Measurements from ENCODE around the gene ASTN2.

The ASTN2 gene

DNA sequence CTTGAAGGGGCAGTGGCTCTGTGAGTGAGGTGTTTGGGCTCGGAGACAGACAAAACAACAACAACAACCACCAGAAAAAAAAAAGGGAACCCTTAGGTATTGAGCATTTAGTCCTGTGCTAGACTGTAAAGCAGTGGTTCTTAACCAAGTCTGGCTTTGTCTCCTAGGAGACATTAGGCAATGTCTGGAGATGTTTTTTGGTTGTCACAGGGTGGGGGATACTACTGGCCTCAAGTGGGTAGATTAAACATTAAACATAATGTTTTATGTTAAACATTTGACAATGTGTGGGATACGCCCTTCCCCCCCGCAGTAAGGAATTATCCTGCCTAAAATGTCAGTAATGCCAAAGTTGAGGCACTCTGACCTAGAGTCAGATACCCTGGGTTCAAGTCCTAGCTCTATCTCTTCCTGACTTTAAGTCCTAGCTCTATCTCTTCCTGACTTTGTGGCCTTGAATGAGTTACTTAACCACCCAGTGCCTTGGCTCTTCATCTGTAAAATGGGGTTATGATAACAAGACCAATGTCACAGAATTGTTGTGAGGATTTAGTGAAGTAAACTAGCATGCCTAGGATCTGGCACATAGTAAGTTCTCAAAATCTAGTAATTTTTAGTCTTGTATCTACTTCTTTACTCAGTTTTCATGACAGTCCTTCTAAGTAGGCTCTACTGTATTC is 725.9 kb downstream of the ASTN2 start:
- DNase-seq = no peak

DNA sequence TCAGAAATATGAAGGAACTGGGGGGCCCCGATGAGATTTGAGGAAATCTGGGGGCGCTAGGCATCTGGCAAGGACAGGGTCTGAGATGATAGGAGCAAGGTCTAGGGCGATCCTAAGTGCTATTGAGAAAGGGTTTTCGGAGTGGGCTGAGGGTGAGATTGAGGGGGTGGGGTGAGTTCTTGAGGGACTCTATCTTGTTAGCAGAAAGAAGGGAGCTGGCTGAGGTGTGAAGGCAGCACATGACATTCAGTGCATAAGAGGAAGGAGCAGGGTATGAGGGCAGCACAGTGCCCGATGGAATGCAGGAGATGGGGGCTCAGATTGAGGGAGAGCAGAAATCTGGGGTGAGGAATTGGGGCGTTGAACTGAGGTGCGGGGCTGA is 727.1 kb downstream of the ASTN2 start:
- DNase-seq = no peak

DNA sequence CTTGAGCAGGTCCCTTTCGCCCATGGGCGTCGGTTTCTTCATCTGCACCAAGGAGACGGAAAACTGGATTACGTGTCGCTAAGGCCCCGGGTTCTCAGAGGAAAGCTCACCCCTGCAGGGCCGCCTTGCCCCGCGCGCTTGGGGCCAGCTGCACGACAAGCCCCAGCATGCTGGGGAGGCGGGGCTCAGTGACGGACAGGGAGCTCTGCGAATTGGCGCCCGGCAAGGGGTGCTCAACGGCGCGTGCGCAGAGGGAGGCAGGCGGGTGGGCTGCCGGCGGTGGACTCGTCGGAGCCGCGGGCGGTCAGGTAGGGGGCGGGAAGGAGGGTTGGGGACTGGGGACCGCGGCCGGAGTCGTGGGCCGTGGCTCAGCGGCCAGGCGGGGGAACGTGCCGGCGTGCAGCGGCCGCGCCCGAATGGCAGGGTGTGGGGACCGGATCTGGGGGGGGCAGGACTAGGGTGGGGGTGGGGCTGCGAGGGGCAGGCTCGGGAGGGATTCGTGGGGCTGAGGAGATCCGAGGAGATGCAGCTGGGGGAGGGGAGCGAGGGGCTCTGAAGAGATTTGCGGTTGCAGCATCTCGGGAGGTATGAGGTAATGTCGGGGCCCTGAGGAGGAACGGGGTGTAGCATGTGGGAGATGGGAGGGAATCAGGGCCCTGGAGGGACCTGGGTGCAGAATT is 727.6 kb downstream of the ASTN2 start, which contains the start of gene TRIM32:
Gene TRIM32 (plus strand): TSS at position 232 of the 680 bp plus-strand sequence. CDS start 10,438 bp downstream, outside the sequence.
- DNase-seq = peak; percentile 93

DNA sequence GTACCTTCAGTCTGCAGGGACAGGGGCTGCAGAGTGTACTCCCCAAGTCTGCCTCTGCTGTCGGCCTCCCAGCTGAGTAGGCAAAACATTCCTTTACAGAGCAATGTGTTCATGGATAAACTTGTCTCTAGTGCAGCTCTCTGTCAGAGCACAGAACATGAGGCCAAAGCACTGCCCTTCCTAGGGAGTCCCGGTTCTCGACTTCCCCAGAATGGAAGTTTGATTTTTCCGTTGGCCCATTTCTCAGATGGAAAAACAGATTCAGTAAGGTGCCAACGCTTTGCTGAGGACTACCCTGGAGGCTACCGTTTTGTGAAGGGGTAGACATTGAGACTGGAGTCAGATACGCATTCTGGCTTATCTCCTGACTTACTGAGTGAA is 728.2 kb downstream of the ASTN2 start:
- DNase-seq = no peak

DNA sequence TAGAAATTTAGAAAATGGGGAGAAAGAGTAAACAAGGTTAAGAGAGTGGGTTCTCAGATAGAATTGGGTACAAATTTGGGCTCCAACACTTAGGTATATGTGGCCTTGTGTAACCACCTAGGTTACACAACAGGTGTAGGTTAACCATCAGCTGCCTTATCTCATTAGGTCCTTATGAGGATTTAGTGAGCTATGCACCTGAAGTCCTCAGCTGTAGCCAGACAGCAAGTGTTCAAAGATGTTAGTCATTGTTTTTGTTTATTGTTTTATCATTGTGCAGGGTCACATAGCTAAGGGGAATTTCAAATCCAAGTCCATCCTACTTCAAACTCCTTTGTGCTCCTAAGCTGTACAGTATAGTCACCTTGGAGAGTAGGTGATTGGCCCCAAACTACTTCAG is 728.7 kb downstream of the ASTN2 start:
- DNase-seq = no peak

DNA sequence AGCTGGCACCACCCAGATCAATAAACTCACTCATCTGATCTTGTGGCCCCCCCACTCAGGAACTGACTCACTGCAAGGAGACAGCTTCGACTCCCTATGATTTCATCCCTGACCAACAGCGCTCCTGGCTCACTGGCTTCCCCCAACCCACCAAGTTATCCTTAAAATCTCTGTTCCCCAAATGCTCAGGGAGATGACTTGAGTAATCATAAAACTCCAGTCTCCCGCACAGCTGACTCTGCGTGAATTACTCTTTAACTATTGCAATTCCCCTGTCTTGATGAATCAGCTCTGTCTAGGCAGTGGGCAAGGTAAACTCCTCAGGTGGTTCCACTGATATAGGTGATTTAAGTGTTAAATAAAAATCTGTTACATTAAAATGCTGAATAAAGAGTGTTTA is 729.7 kb downstream of the ASTN2 start:
- no peak for DNase-seq

DNA sequence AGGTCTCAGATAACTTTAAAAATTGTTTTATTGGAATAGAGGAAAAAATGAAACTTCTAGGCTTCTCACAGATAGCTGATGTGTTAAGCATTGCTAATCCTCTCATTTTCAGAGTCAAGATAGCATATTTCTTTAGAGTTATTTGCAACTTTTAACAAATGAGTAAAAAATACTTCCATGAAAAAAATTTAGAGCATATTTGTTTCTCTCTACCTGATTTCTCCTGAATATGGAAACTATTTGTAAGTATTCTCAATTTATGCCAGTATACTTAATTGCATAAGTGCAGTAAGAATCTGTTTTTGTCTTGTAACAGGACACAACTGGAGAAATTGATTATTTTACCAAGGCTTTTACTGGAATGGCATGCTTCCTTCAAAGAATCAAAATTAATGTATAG is 731.3 kb downstream of the ASTN2 start:
- DNase-seq = no peak

DNA sequence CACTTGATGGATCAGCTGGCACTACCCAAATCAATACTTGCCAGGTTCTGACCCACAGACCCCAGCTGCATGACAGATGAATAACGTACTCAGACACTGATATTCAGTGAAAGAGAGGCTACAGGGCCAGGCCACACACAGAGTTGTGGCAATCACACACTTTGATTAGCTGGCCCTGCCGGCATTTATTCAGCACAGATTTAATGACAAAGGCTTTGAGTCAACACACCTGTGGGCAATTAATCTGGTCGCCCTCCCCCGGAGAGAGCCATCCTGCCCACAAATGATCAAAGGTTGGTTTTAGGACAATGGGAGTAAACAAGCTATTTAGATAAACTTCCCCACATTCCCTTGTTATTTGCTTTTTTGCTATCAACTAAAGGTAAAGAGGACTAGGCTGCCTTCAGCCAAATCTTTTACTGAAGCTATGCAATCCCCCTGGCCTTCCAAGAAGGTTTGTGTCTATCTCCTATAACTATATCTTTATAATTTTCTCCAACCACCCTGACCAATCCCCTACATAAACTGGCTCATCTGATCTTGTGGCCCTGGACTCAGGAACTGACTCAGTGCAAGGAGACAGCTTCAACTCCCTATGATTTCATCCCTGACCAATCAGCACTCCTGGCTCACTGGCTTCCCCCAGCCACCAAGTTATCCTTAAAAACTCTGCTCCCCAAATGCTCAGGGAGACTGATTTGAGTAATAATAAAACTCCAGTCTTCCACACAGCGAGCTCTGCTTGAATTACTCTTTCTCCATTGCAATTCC is 740.5 kb downstream of the ASTN2 start:
- no peak for DNase-seq

DNA sequence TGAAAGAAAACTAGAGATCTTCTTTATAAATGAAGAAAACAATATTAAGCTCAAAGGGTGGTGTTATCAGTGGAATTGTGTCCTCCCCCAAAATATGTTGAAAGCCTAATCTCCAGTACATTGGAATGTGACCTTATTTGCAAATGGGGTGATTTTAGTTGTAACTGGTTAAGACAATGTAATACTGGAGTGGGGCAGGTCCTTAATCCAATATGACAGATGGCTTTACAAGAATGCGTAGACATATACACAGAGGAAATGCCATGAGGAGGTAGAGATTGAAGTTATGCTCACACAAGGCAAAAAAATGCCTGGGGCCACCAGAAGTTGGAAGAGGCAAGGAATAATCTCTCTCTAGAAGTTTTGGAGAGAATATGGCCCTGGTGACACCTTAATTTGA is 741.5 kb downstream of the ASTN2 start:
- DNase-seq = no peak

DNA sequence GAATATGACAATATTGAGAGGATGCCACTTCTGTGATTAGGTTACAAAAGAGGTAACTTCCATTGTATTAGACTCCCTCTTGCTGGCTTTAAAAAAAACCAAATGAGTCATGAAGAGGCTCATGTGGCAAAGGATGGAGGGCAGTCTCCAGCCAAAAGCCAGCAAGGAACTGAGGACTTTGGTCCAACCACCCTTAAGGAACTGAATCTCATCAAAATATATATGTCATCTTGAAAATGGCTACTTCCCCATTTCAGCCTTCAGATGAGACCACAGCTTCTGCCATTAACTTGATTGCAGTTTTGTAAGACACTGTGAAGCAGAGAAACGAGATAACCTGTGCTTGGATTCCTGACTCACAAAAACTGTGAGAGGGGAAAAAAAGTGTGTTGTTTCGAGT is 743.3 kb downstream of the ASTN2 start:
- no peak for DNase-seq

DNA sequence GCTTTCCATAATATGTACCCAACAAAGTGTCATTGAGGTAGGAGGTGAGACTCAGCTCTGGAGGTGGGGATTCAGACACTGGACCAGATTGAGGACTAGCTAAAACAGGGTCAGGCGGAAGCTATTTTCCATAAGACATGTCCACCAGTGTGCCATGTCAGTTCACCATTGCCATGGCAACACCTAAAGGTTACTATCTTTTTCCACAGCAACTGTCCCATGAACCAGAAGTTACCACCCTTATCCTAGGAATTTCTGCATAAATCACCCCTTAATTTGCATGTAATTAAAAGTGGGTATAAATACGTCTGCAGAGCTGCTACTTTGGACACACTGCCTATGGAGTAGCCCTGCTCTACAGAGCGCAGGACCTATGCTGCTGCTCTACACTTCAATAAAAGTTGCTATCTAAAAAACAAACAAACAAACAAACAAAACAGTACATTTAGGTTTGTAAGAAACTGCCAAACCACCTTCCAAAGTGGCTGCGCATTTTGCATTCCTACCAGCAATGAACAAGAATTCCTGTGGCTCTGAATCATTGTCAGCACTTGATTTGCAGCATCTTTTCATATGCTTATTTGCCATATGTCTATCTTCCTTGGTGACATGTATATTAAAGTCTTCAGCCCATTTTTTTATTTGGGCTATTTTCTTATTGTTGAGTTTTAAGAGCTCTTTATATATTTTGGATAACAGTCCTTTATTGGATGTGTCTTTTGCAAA is 745.7 kb downstream of the ASTN2 start:
- no peak for DNase-seq

DNA sequence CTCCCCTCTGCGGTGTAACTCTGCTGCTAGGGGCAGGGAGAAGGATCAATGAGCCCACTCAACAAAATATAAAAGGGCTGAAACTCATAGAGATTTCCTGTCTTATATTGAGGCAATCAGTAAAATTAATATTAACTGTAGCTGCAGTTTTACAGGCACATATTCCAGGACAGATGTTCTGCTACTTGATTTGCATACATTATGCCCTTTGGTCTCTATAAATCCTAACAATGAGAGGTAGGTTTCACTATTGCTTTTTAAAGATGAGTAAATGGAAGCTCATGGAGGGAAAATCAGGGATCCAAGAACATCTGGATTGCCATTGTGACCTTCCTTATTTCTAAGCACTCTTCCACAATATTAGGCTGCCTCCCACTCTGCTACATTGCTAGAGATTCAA is 751.3 kb downstream of the ASTN2 start:
- DNase-seq = no peak

DNA sequence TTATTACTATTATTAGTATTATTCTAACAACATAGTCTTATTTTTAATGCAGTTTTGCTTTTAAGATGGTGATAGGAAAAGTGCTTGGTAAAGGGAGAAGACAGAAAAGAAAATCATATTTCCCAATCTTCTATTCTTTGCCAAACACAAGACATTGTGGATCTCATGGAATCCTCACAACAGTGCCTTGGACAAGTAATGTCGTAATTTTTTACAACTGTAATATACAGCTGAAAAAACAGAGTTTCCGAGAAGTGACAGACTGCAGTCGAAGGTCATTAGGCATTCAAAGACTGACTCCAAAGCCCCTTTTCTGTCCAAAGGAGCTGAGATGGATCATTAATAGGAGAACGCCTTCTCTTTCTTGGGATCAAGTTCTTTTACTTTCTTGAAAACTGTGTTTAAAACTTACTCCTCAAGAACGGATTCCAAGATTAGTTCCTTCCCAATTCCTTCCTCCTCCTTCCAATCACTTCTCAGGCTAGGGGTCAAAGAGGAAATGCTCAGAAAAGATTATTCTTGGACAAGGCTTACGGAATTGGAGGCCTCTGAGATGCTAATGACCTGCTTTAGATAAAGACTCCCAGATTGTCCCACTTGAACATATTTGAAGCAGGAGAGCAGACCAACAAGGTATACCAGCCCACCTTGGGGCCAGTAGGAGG is 752.1 kb downstream of the ASTN2 start:
- no peak for DNase-seq

DNA sequence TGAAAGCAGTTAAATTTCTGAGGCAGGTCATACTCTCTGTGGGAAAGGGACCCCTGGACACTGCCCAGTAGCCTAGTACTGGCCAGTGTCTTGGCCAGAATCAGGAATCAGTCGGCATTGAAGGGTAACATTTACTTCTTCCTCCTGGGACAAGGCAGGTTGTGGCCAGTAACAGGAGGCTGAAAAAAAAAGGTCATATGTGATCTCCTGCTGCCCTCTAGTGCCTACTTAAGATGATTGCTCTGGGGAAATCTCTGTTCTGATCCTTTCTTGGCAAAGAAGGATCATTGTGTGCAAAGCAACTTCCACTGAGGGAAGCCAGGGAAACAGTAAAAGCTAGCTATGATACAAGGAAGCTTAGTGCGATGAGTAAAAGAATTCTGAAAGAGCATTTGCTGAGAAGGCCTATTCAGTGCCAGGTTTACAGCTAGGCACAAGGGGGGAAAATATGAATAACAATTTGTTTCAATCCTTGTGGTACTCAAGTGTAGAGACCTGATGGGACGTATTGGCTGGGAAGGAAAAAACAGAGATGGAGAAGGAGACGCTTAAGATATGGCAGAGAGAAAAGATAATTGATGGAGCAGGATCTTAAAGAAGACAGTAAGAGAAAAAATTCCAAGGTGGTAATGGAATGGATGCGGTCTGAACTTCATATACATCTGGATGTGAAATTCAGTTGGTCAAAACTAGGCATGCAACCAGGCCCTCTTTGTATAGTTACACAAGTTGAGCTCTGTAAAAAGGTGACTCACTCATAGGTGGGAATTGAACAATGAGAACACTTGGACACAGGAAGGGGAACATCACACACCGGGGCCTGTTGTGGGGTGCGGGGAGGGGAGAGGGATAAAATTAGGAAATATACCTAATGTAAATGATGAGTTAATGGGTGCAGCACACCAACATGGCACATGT is 753.6 kb downstream of the ASTN2 start:
- DNase-seq = peak; percentile 37

DNA sequence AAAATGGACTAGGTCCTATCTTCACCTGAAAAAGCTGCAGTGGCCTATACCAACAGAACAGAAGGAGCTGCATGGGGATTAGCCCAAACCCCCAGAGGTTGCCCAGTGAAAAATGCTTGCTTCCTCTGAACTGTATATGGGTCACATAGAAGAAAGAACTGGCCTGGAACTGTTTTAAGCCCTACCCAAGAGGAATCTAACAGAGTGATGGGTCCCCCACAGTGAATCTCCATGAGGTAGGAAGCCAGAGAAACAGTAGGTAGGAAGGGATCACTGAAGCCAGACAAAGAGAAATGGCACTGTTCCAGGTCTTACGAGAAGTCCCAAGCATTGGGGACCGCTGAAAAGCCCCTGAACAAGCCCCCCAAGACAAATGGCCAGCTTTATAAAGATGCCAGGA is 756.6 kb downstream of the ASTN2 start:
- no peak for DNase-seq

DNA sequence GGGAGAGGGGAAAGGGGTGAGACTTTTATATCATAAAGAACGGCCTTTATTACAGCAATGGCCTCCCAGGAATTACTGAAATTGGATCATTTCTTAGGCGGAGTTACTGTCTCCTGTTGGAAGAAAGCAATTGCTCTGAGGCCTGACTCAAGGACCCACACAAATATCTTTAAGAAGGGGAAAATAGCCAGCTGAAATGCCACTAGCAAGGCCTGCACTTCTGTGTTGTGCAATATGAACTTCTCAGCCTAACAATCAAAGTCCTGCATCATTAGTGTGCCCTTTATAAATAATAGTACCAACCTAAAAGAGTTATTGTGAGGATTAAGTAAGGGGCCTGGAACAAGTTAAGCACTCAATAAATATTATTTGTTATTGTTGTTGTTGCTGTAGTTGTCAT is 757.9 kb downstream of the ASTN2 start:
- DNase-seq = no peak

DNA sequence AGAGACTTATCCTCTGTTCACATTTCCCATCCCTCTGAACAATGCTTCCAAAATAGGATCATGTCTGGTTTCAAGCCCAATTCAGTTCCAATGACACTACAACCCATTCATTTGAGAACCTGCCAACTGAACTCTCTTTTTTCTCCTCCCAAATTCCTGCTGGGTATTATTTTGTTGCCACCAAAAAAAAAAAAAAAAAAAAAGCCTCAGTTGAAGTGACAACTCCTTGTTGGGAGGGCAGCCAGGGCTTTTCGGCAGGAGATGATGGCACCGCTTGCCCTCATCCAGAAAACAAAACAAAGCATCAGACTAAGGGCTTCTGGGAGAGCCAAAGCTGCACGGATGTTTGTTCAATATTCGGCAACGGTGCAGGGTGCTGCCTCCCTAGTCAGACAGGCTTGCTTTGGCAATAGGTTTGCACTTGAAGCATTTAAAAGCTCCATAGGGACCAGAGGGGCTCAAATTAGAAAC is 758.3 kb downstream of the ASTN2 start:
- no peak for DNase-seq

DNA sequence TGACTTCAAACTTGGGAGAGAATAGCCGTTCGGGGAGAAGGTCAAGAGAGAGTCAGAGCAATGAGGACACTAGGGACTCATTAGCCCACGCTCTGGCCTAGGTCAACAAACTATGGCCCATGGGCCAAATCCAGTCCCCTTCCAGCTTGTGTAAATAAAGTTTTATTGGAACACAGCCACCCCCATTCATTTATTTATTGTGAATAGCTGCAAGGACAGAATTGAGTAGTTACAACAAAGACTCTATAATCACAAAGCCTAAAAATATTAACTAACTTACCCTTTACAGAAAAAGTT is 760.9 kb downstream of the ASTN2 start:
- no peak for DNase-seq

DNA sequence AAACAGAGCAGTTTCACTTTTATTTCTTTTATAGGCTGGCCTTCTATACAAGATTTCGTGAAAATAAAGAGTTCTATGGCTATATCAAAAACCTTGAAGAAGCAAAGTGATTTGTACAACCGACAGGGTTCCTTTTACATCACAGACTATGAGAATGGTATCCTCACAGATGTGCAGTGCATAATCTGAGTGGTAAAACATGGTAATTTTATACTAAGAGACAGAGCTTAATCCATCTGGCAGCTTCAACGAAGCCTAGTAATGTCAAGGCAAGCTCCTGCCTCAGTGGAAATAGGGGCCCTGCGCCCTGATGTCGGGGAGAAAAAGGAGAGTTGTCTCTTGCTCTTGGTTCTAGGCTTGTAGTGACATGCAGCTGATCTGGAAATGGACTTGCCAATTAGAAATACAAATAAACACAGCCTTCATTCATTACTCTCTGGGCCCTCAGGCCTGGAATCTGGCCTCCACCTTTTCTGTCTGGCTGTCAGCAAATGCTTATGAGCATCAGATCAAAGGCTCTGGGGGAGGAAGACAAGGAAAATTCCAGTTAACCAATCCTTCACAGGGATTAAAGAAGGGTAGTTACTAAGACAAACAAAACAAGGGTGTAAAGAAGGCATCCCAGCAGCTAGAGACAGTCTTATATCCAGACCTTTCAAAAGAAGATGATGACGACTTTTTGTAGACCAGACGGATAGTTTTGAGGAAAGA is 761.4 kb downstream of the ASTN2 start:
- no peak for DNase-seq

DNA sequence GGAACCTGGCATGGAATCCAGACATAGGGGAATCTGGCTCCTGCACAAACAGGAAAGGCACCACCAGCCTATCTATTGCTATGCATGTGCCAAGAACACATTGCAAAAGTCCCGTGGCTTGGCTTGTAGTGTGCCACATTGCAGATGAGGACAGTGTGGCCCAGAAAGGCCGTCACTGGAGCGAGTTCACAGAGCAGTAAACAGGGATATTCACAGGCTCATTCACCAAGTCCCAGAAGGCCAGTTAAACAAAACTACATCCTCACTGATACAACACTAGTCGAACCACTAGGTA is 767.4 kb downstream of the ASTN2 start:
- DNase-seq = no peak
